Epidermal melanocyte (primary cell): ENCODE results near the gene TMEM63C.

ENCODE experiments used
- DNase-seq: peaks from one replicate; pipeline ENCODE4 v3.0.0; 2011; ENCODE audit warnings: low spot score; ENCODE audit not compliant: insufficient read length

The TMEM63C gene

GRCh38 chr14:77220246-77221017, 38.8 kb downstream of the TMEM63C start:
- DNase-seq = no peak

GRCh38 chr14:77221241-77221871, 39.8 kb downstream of the TMEM63C start:
- DNase-seq = no peak

GRCh38 chr14:77222546-77223225, 41.1 kb downstream of the TMEM63C start:
- no peak for DNase-seq

GRCh38 chr14:77224212-77224611, 42.6 kb downstream of the TMEM63C start:
- no peak for DNase-seq

- no peak for DNase-seq
Observed at GRCh38 chr14:77225254-77225653, 43.7 kb downstream of the TMEM63C start.

- no peak for DNase-seq
Observed at GRCh38 chr14:77225892-77226557, 44.4 kb downstream of the TMEM63C start.

- no peak for DNase-seq
Observed at GRCh38 chr14:77228056-77228455, 46.5 kb downstream of the TMEM63C start.

GRCh38 chr14:77230914-77231313, 49.3 kb downstream of the TMEM63C start:
- no peak for DNase-seq

- no peak for DNase-seq
Observed at GRCh38 chr14:77231721-77232120, 50.1 kb downstream of the TMEM63C start.

GRCh38 chr14:77236814-77237213, 55.2 kb downstream of the TMEM63C start:
- no peak for DNase-seq

GRCh38 chr14:77238356-77238755, 56.8 kb downstream of the TMEM63C start:
- DNase-seq = no peak

GRCh38 chr14:77238996-77239395, 57.4 kb downstream of the TMEM63C start:
- no peak for DNase-seq

- no peak for DNase-seq
Observed at GRCh38 chr14:77239412-77239811, 57.8 kb downstream of the TMEM63C start.

- DNase-seq = no peak
Observed at GRCh38 chr14:77240336-77240915, 58.8 kb downstream of the TMEM63C start.

- DNase-seq = no peak
Observed at GRCh38 chr14:77241955-77242354, 60.4 kb downstream of the TMEM63C start.

GRCh38 chr14:77242752-77243151, 61.2 kb downstream of the TMEM63C start:
- no peak for DNase-seq

- DNase-seq = no peak
Observed at GRCh38 chr14:77243853-77244252, 62.3 kb downstream of the TMEM63C start.

- DNase-seq = no peak
Observed at GRCh38 chr14:77245820-77246219, 64.2 kb downstream of the TMEM63C start.

- no peak for DNase-seq
Observed at GRCh38 chr14:77246784-77247183, 65.2 kb downstream of the TMEM63C start.

- no peak for DNase-seq
Observed at GRCh38 chr14:77248666-77249065, 67.1 kb downstream of the TMEM63C start.

- no peak for DNase-seq
Observed at GRCh38 chr14:77249286-77249685, 67.7 kb downstream of the TMEM63C start.

GRCh38 chr14:77250927-77251326, 69.3 kb downstream of the TMEM63C start:
- DNase-seq = no peak
